Germinal center (tissue), 1 donor: Measurements from ENCODE around the gene ARSD.
"Not testable (repeated sequence)": the region's sequence is repeated elsewhere in the genome, so short reads cannot be mapped to it uniquely, and the experiment has no call there.

ENCODE experiments used
- DNase-seq: peaks from one replicate; pipeline ENCODE4 v3.0.0; 2012; ENCODE audit warnings: mixed read lengths, low spot score

Gene ARSD

DNA sequence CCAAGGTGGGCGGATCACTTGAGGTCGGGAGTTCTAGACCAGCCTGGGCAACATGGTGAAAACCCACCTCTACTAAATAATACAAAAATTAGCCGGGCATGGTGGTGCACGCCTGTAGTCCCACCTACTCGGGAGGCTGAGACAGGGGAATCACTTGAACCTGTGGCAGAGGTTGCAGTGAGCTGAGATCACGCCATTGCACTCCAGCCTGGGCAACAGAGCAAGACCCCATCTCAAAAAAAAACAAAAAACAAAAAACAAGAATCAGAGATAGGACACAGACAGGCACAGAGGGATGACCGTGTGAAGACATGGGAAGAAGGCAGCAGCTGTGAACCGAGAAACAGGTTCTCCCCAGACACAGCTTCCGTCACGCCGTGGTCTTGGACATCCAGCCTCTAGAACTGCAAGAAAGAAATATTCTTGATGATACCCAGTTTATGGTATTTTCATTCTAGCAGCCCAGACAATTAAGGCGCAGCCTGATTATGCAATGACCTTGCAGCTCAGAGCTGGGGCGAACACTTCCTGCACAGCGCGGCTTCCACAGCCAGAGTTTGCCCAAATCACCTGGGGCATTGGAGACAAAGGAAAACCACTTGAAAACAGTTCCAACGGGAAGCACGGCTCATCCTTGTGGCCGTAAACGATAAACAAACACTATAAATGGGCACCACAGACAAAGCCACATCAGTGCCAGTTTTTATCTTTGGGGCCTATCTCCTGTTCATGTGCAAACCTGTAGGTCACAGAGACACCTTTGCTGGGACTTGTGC is 4.2 kb upstream of the ARSD start:
- no peak for DNase-seq

DNA sequence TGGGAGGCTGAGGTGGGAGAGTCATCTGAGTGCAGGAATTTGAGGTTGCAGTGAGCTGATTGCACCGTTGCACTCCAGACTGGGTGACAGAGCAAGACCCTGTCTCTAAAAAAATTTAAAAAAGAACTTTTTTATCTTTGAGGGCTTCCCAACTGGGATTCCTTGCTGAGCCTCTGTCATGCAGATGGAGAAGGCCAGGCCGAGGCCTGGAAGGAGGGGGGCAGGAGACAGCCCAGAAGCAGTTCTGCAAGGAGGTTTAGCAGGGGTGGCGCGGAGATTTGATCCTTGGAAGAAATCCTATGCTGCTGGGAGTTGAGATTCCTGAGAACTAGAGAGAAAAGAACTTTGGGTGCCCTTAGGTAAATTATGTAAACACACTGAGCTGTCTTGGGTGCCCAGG is 2.5 kb upstream of the ARSD start:
- no peak for DNase-seq

DNA sequence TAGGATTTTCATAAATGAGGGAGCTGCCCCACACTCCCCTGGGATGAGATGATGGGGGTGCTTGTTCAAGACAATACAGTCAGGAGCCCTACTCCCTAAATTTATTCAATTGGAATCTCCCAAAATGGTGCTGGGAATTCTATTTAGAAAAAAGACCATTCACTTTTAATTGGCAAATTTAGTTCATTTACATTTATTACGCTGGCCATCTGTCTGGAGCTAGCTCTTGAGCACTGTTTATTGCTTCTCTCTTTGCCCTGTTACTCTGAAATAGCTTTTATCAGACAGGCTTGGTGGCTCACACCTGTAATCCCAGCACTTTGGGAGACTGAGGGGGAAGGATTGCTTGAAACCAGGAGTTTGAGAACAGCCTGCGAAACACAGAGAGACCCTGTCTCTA is 2.0 kb upstream of the ARSD start:
- DNase-seq: no peak

DNA sequence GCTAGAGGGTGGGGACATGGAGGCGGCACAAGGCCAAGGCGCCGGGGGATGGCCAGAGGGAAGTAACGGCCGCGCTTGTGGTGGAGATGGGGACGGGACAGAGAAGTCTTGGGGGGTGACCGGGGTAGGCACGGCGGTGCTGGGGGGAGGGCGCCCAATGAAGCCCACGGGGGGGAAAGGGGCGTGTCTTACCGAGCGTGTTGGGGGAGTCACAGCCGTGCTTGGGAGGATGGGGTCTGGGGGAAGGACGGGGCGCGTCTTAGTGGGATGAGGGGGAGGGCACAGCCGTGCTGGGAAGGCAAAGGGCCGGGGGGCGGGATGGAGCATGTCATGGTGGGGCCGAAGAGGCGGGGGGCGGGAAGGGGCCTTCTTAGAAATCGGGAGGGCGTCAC is 952 bp downstream of the ARSD start:
- DNase-seq: no peak

DNA sequence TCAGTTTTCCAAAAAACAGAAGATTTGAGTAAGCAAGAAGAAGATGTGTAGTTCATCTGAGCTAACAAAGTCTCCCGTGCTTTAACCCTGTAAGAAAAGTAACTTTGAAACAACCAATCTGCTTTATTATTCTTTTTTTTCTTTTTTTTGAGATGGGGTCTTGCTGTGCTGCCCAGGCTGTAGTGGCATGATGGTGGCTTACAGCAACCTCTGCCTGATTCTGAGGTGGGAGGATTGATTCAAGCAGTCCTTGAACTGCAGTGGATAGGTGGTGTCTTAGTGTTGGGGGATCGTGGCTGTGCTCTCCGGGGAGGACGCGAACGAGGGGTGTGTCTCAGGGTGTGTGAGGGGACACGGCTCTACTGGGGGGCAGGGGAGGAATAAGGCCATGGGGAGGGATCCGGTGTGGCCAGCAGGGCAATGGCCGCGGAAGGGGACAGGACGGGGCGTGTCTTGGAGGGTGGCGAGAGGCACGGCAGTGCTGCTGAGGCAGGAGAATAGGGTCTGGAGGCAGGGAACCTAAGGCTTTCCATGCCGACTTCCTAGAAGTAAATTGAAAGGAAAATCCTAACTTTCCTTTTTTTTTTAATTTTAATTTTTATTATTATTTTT is 2.4 kb downstream of the ARSD start:
- no peak for DNase-seq

DNA sequence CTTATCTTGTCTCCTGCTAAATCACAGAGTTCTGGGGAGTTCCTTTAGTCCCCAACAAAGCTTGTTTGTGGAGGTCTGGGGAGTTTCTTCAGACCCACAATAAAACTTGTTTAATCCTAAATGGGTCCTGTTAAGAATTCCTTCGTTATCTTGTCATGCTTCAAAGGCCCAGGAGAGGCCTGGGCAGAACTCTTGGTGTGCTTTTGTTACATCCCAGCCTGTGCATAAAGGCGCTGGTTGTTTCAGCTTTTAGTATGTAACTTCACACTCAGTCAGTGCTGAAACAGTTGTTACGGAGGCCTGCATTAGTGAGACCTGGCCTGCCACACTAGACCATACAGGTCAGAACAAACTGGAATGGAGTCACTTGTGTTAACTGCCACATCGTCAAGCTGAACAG is 2.9 kb downstream of the ARSD start:
- not testable (repeated sequence) for DNase-seq

DNA sequence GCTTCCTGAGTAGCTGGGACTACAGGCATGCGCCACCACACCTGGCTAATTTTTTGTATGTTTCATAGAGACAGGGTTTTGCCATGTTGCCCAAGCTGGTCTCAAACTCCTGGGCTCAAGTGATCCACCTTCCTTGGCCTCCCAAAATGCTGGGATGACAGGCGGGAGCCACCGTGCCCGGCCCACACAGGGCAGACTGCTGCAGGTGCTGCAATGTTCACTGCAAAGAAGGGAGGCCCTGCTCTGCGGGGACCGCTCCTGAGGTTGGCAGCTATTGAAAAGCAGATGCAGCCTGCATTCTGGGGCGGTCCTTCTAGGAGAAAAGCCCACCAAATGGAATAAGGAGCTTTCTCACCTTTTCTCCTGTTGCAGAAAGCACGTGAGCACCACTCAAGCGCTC is 5.0 kb downstream of the ARSD start:
- no peak for DNase-seq

DNA sequence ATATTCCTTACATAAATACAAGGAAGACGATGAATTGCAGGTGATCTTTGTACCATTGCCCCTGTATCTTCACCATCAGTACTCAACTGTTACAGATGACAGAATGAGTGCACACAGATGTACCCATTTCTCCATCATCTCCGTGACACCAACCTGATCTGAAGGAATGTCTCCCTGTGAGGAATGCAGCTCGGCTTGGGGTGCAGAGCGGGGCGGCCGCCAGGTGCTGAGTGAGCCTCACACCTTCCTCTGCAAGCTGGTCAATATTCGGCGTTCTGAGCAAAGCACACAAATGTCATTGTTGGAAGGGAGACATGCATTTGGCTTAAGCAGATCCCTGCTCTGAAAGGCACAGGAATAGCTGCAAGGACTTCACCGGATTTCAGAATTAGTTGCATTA is 7.4 kb downstream of the ARSD start:
- no peak for DNase-seq

DNA sequence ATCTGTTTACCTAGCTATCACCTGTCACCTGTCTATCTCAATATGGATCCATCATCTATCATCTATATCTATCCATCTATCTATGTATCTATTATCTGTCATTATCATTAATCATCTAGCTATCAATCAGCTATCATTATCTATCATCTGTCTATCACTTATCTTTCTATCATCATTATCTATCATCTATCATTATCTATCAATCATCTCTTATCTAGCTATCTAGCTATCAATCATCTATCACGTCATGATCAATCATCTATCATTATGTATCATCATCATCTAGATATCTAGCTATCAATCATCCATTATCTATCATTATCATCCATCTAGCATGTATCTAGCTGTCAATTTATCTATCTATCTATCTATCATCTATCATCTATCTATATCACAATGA is 7.9 kb downstream of the ARSD start:
- no peak for DNase-seq

DNA sequence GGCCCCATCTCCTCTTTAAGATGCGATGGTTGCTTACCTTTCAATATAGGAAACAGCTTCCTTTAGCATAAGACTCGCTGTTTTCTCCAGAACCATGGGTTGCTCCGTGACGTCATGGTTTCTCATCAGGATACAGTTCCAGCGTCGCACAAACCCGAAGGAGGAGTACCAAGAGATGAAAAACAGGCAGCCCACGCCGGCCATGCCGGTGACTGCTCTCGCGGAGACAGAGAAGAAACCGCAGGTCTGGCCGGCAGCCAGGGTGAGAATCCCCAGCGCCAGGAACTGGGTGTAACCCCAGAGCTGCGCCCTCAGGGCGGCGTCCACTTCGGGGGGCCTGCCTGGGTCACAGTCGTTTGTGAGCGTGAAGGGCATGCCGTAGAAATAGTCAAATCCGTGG is 11.4 kb downstream of the ARSD start:
- no peak for DNase-seq

DNA sequence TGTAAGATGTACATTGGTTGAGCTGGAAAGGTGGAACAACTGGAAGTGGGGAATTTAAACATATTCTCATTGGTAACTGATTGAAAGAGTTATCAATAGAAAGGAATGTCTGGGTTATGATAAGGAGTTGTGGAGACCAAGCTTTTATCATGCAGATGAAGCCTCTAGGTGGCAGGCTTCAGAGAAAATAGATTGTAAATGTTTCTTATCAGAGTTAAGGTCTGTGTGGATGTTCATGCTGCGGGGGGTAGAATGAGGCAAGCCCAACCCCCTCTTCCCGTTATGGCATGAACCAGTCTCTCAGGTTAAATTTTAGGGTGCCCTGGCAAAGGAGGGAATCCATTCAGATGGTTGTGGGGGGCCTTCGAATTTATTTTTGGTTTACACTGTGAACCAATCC is 16.0 kb downstream of the ARSD start:
- DNase-seq: no peak

DNA sequence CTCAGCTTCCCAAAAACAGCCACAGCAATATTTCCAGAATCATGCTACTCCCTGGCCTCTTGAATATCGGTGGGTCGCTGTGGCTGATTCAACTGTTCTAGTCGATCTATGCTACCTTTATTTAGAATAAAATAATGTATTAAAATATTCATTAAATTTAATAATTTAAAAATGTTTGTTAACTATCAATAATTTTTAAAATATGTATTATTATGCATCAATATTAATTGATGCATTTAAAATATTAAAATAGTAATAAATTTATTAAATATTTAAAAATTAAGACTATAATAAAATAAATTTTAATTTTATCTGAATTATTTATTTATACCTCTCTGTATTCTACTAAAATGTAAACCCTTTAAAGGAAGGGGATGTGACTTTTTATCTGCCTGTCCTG is 19.0 kb downstream of the ARSD start:
- DNase-seq: no peak

DNA sequence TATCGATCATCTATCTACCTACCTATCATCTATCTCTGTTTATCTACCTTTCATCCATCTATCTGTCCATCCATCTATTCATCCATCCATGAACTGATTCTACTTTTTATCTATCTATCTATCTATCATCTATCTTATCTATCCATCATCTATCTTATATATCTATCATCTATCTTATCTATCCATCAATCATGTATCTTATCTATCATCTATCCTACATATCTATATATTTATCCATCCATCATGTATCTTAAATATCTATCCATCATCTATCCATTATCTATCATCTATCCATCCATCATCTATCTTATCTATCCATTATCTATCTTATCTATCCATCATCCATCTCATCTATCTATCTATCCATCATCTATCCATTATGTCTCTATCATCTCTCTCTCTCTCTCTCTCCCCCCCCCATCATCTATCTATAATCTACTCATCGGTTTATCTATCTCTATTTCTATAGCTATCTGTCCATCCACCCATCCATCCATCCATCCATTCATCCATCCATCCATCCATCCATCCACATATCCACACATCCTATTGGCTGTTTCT is 20.9 kb downstream of the ARSD start:
- no peak for DNase-seq

DNA sequence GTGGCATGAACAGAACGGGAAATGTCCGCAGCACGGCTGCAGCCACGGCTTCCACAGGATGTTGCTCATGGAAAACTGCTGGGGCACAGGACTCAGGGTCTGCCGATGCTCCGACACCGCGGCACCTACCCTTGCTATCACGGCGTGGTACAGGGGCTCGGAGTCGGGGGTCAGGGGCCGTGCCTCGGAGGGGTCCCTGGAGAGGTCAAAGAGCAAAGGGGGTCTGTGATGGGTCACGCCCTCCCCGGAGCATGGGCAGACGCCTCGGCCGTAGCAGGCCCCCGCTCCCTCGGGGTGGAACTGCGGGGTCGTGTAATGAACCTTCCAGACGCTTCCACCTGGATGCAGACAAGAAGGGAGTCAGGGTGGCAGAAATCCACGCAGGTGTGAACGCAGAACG is 21.8 kb downstream of the ARSD start:
- no peak for DNase-seq

DNA sequence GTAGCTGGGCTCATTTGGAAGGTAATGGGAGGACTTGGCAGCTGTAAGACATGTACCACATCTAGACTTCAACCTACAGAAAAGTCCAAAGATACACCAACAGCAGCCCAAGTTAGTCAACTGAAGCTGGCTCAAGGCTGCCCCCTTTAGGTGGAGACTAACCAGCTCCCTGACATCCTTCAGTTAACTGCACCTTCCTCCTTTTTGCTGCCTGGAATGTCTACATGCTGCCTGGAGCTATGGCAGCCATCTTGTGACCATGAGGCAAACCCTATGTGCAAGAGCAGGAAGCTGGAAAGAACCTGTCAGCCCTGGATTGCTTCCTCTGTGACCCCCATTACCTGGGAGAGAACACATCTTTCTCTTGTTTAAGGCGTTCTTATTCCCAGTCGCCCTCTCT is 25.8 kb downstream of the ARSD start:
- no peak for DNase-seq

DNA sequence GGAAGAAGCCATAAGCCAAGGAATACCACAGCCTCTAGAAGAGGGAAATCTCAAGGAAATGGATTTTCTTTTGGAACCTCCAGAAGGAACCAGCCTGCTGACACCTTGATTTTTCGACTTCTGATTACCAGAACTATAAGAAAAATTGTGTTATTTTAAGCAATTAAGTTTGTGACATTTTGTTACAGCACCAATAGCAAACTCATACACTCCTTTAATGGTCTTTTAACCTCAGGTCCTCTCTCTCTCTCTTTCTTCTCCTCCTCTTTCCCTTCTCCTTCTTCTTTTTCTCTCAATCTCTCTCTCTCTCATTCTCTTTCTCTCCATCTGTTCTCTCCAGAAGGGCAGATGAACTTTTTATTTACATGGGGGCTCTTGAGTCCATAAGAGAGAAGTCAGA is 26.3 kb downstream of the ARSD start:
- DNase-seq: no peak

DNA sequence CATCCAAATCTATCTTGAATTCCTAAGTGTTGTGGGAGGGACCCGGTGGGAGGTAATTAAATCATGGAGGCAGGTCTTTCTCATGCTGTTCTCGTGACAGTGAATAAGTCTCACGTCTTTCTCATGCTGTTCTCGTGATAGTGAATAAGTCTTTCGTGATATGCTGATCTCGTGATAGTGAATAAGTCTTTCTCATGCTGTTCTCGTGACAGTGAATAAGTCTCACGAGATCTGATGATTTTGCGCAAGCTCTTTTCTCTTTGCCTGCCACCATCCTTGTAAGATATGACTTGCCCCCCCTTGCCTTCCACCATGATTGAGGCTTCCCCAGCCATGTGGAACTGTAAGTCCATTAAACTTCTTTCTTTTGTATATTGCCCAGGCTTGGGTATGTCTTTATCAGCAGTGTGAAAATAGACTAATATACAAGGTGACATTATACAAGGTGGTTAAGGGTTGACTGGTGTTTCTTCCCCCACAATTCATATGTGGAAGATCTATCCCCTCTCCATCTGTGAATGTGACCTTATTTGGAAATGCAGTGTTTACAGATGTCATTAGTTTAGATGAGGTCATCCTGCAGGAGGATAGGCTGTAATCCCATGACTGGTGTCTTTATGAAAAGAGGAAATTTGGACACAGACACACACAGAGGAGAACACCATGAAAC is 27.6 kb downstream of the ARSD start:
- no peak for DNase-seq

DNA sequence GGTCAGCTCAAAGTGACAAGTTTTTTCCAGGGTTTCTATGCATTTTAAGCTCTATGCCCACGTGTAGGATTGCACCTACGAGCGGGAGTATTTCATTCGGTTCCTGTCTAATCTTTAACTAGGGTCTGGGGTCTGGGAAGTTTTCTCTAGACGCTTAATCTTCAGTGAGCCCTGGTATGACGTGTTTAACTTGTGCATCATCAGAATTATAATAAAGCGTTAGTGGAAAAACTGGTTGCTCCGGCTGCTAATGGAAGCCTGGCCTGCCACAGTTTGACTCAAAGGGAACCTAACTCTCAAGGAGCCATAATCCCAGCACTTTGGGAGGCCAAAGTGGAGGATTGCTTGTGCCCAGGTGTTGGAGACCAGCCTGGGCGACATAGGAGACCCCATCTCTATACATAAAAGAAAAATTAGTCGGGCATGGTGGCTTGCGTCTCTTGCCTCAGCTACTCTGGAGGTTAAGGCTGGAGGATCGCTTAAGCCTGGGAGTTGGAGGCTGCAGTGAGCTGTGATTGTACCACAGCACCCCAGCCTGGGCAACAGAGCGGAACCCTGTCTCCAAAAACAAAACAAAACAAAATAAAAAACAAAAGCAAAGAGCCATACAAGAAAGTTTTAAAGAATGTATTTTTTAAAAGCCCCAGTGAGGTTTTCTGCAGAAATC is 30.2 kb downstream of the ARSD start:
- no peak for DNase-seq

DNA sequence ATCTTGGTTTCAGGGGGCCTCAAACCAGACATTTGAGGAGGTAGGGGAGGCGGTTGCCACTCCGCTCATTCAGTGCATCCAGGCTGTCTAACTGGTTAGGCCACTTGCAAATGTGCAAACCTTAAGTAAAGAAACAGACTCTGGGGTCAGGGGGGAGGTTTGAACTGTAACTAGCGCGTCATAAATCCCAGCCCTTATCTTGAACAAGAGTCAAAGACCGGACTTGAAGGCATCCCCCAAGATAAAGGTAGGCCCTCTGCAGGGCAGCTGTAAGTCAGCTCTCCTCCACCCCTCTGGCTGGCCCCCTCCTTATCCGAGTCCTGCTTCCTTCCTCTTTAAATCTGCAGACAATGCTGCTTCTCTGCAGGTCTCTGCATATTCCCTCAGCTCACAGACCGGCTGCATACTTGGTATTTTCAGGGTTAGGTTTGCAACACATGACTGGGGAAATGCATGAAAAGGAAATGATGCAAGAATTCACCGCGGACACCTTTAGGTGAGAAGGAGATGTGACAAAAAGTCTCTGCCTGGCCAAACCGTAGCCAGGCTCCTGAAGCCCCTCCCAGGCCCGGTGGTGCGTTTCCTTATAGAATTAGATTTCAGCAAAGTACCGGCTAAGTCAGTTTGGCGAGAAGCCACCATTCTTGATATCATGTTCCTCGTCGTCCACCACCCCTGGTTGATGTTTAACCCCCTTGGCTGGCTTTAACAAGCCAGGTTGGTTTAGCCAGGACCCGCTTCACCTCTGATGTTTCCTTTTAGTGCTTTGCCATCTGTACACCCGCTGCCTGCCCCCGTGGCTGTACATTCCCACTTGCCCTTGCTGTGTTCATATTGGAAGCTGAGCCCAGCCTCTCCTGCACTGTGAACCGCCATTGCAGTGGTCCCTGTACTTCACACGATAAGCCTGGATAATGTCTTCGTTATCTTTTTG is 31.2 kb downstream of the ARSD start:
- not testable (repeated sequence) for DNase-seq

DNA sequence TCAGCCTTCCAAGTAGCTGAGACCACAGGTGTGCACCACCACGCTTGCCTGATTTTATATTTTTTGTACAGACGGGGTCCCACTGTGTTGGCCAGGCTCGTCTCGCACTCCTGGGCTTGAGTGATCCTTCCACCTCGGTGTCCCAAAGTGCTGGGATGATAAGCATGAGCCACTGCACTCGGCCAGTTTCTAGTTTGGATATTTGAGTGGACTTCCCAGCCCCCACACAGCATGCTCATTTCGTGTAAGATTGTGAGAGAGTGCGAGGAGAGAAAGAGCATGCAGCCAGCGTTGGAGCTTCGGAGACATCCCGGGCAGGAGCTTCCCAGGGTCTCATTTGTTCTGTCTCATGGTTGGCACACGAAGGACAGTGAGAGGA is 31.8 kb downstream of the ARSD start:
- DNase-seq: no peak

DNA sequence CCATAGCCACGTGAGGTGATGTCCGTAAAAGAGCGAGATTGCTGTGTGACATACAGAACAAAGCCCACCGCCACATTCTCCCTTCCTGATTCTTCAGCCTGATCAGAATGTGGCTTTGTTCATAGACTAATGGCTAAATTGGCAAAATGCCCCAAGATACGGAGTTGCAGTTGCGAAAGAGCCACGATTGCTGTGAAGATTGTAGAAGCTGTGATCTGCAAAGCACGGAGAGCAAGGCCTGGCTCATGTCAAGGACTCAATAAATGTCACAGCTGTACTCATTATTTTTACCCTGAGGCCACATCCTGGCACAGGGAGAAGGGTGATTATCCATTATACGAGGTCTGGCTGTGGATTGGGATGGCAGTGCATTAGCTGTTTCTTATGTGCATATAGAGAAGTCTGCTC is 34.2 kb downstream of the ARSD start:
- no peak for DNase-seq

DNA sequence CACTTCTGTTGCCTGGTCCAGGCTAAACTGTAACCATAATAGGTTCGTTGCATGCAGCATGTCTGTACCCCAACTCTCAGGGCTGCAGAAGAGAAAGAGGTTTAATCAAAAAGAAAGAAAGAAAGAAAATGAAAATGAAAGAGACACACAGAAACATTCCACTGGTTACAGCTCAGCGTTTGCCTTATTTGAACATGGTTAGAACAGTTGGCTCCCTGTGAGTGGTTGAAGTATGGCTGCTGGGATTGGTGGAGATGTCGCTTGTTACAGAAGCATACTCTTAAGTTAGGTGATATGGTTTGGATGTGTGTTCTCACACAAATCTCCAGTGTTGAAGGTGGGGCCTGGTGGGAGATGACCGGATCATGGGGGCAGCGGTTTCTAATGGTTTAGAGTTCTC is 36.3 kb downstream of the ARSD start:
- no peak for DNase-seq
